K562 (cell line): ENCODE measurements around the gene SRGN. TPM values are rescaled to one million over a fixed set of nuclear protein-coding genes. Genes with fewer than 3 reads are reported as not detected.

Experiments
- BRCA1 ChIP-seq, 2 experiments: fragments of 450-650 bp in 1 of 2; sonication (generic) in 1 of 2; formaldehyde crosslinking in 1 of 2; IDR thresholded peaks; 2 replicates each; pipeline versions ENCODE4 v1.5.0 to v1.6.1; 2017 to 2020; ENCODE audit warnings: mild to moderate bottlenecking in 1 of 2, missing genetic modification reagents in 1 of 2
- CBX3 ChIP-seq, 2 experiments: IDR thresholded peaks; 1 replicate in 1 of 2; 2 replicates in 1 of 2; pipeline ENCODE4 v1.6.1; 2012; ENCODE audit warnings: inconsistent platforms in 2 of 2, low read length in 2 of 2, borderline replicate concordance in 1 of 2, control low read depth in 1 of 2
- RREB1 ChIP-seq: fragments of 250-450 bp; sonication (Bioruptor Pico); IDR thresholded peaks from 2 replicates; pipeline ENCODE4 v1.4.0; 2020
- SRSF7 ChIP-seq: fragments of 200-400 bp; formaldehyde crosslinking; optimal IDR thresholded peaks from 2 replicates; pipeline ENCODE3; 2017; ENCODE audit warnings: mild to moderate bottlenecking, low read depth, low read length
- ZNF318 ChIP-seq, 2 experiments: fragments of 450-650 bp; IDR thresholded peaks; 2 replicates each; pipeline ENCODE4 v1.6.1; 2016; ENCODE audit warnings: mild to moderate bottlenecking in 2 of 2, borderline replicate concordance in 1 of 2, low read depth in 1 of 2, moderate library complexity in 1 of 2
- polyA plus RNA-seq, 8 experiments: library from polyadenylated mRNA; depleted of rRNA in 4 of 8; stranded (reverse) in 5 of 8; unstranded in 3 of 8; fragments of >200 nt; fragmentation: Nextera tagmentation in 2 of 8; fragmentation: Illumina TruSeq in 1 of 8; extraction: Ambion mirVana in 2 of 8; extraction: Trizol in 1 of 8; gene quantifications; 2 replicates each; pipeline versions ENCODE4 v1.2.1 to v1.2.3, GENCODE V29; 2011 to 2014; ENCODE audit warnings: inconsistent platforms in 1 of 8, missing spikeins in 1 of 8
- total RNA-seq, 7 experiments: library from RNA; depleted of rRNA in 6 of 7; stranded (reverse); fragments of >200 nt in 6 of 7; fragmentation: Illumina TruSeq in 2 of 7; extraction: Trizol in 2 of 7; gene quantifications; 2 replicates each; pipeline versions ENCODE4 v1.2.1 to v1.2.3, GENCODE V29; 2011 to 2021; ENCODE audit warnings: low replicate concordance in 1 of 7

SRGN gene
- total and polyA plus RNA-seq, 9 of the 15 experiments (the other 6 are each of a cell fraction or from before 2014, with no cell fraction given) = 136 to 304 (median 180) TPM

DNA sequence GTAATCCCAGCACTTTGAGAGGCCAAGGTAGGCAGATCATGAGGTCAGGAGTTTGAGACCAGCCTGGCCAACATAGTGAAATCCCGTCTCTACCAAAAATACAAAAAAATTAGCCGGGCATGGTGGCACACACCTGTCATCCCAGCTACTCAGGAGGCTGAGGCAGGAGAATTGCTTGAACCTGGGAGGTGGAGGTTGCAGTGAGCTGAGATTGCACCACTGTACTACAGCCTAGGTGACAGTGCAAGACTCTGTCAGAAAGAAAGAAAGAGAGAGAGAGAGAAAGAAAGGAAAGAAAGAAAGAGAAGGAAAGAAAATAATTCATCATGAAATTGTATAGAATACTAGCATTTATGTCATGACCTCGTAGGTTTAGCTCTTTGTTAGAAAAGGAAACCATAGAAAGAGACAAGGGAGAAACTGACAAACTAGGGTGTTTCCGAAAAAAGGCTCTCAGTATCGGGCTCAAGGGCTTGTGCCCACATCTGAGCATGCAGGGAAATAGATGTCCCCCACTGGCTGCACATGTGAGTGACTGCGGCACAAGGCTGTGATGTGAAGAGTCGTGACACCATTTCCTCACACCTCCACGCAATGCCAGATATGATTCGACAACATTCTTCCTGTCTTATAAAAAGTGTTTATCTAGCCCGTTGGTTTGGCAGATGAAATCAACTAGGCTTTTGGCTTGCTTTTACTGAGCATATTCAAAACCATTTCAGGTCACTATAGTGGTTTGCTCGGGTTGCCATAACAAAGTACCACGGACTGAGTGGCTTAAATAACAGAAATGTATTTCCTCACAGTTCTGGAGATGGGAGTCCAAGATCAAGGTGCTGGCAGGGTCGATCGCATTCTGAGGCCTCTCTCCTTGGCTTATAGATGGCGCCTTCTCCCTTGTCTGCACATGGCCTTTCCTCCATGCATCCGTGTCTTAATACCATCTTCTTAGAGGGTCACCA lies 2.0 kb downstream of the SRGN start (continued):
- TF ChIP-seq ZNF318 (IDR thresholded peaks at IDR 0.05; ENCODE audit: borderline replicate concordance in 1 of 2, low read depth in 1 of 2) = 0 out of 4 replicates have a peak, but pooled peaks of 1 of the 2 experiments have one; percentile 24
- no peak for TF ChIP-seq RREB1 (CRISPR knock-in tag)
- TF ChIP-seq BRCA1 (IDR thresholded peaks at IDR 0.05) = no peak
- no peak for TF ChIP-seq BRCA1 (CRISPR knock-in tag; IDR thresholded peaks at IDR 0.05)
- TF ChIP-seq CBX3 (IDR thresholded peaks at IDR 0.05; ENCODE audit: borderline replicate concordance in 1 of 2, low read length in 2 of 2) = peak in 1 of 2 experiments; percentile 66; a peak in 1 of 3 replicates
- no peak for TF ChIP-seq SRSF7
